GM12878 (cell line): ENCODE results near the gene C1RL. TPM values are rescaled to one million over a fixed set of nuclear protein-coding genes. Genes with fewer than 3 reads are reported as not detected.

Experiments used
- ATAC-seq: fragments of 200-7000 bp; cut with Tn5 transposase; 3 replicates; pipeline ENCODE4 v1.9.1; 2020; ENCODE audit warnings: mild to moderate bottlenecking, moderate library complexity
- BruUV-seq: library from RNA; stranded (reverse); fragments of 400-500 nt; replicated peaks from 2 replicates; lab custom pipeline; 2021; lab: Mats Ljungman, UMichigan
- CTCF ChIA-PET: fragments of 300-600 bp; sonication (Branson Sonifier 250); formaldehyde crosslinking; extraction: SDS; loops from one replicate; lab custom pipeline; 2021; ENCODE audit warnings: inconsistent platforms; lab: Yijun Ruan, JAX
- POLR2A ChIA-PET: fragments of 350-600 bp; formaldehyde crosslinking; extraction: SDS; loops from one replicate; lab custom pipeline; 2021; ENCODE audit warnings: inconsistent platforms; lab: Charles Lee
- RAD21 ChIA-PET: fragments of 300-600 bp; sonication (Branson Sonifier 250); formaldehyde crosslinking; loops from one replicate; lab custom pipeline; 2023; ENCODE audit warnings: antibody characterized with exemption; ENCODE audit not compliant: unreplicated experiment; lab: Charles Lee
- SMC1A ChIA-PET: fragments of 300-600 bp; sonication (Branson Sonifier 250); formaldehyde crosslinking; loops from one replicate; lab custom pipeline; 2023; ENCODE audit not compliant: unreplicated experiment, uncharacterized antibody; lab: Charles Lee
- DNase-seq: peaks from one replicate; pipeline ENCODE4 v3.0.0-alpha.2; 2011; ENCODE audit warnings: low read depth, low spot score
- FAIRE-seq: peaks from 3 replicates; lab custom pipeline; 2011; peaks lifted over from hg19 to GRCh38; lab: Jason Lieb, UNC
- H2AFZ ChIP-seq: 2 replicates; pipeline ENCODE4 v1.6.0; 2011; ENCODE audit warnings: low read depth, low read length, control low read depth; ENCODE audit not compliant: control insufficient read depth
- H3K27ac ChIP-seq: 2 replicates; pipeline ENCODE4 v1.5.1; 2011; ENCODE audit warnings: control low read depth; ENCODE audit not compliant: control insufficient read depth, insufficient read depth
- H3K27me3 ChIP-seq, 2 experiments: replicated peaks in 1 of 2; 2 replicates each; pipeline versions ENCODE4 v1.6.0 to v1.6.1; 2011; ENCODE audit warnings: low read length in 1 of 2; ENCODE audit not compliant: control insufficient read depth in 2 of 2, insufficient read depth in 2 of 2
- H3K36me3 ChIP-seq, 2 experiments: 2 replicates each; pipeline ENCODE4 v1.5.1; 2011; ENCODE audit warnings: low read length in 1 of 2; ENCODE audit not compliant: control insufficient read depth in 2 of 2, insufficient read depth in 2 of 2
- H3K4me1 ChIP-seq: 2 replicates; pipeline ENCODE4 v1.6.1; 2011; ENCODE audit warnings: mild to moderate bottlenecking, low read length, moderate library complexity, mixed read lengths; ENCODE audit not compliant: control insufficient read depth, insufficient read depth
- H3K4me2 ChIP-seq: 2 replicates; pipeline ENCODE4 v1.6.0; 2011; ENCODE audit warnings: control low read depth; ENCODE audit not compliant: control insufficient read depth, insufficient read depth
- H3K4me3 ChIP-seq: fragments of 200-600 bp; sonication (generic); 2 replicates; pipeline ENCODE4 v1.5.1; 2016
- H3K79me2 ChIP-seq: 2 replicates; pipeline ENCODE4 v1.6.0; 2011; ENCODE audit warnings: low read length; ENCODE audit not compliant: control insufficient read depth, insufficient read depth
- H3K9ac ChIP-seq: 2 replicates; pipeline ENCODE4 v1.8.0; 2011; ENCODE audit warnings: low read length, control low read depth, mixed read lengths; ENCODE audit not compliant: control insufficient read depth, insufficient read depth
- H3K9me3 ChIP-seq: replicated peaks from 3 replicates; pipeline ENCODE4 v1.5.1; 2011; ENCODE audit warnings: mild to moderate bottlenecking, low read length; ENCODE audit not compliant: control insufficient read depth, insufficient read depth
- H4K20me1 ChIP-seq: 2 replicates; pipeline ENCODE4 v1.6.0; 2011; ENCODE audit not compliant: control insufficient read depth, insufficient read depth
- POLR2A ChIP-seq: IDR thresholded peaks from 2 replicates; pipeline ENCODE4 v1.6.1; 2011; ENCODE audit warnings: low read depth, mild to moderate bottlenecking, low read length
- RB1 ChIP-seq: fragments of 450-650 bp; formaldehyde crosslinking; IDR thresholded peaks from 2 replicates; pipeline ENCODE4 v1.6.1; 2017; ENCODE audit warnings: mild to moderate bottlenecking, borderline replicate concordance
- REST ChIP-seq: IDR thresholded peaks from 2 replicates; pipeline ENCODE4 v1.6.1; 2012; ENCODE audit warnings: mild to moderate bottlenecking, low read depth, low read length
- WGBS: methylation state at CpG from one replicate; pipeline ENCODE4 v1.1.6; 2016; ENCODE audit warnings: low lambda C conversion rate; ENCODE audit not compliant: insufficient replicate concordance, insufficient coverage; ENCODE audit errors: missing lambda C conversion rate; 5-methylcytosine and 5-hydroxymethylcytosine counted together
- in situ Hi-C: fragments of 300-500 bp; cut with MboI; formaldehyde crosslinking; loops from 9 replicates; pipeline ENCODE4 v1.14.3; 2018; ENCODE audit warnings: mixed read lengths
- intact Hi-C: fragments of 100-400 bp; cut with micrococcal nuclease; formaldehyde crosslinking; loops from one replicate; pipeline ENCODE4 v1.14.2; 2022; ENCODE audit not compliant: unreplicated experiment
- polyA plus RNA-seq, 11 experiments: library from polyadenylated mRNA; depleted of rRNA in 4 of 11; unstranded in 6 of 11; stranded (reverse) in 5 of 11; fragments of >200 nt; fragmentation: Nextera tagmentation in 4 of 11; fragmentation: Illumina TruSeq in 1 of 11; extraction: Ambion mirVana in 4 of 11; extraction: Trizol in 1 of 11; gene quantifications; 1 replicate in 1 of 11; 2 replicates in 10 of 11; pipeline versions ENCODE4 v1.2.1 to v1.2.3, GENCODE V29; 2011 to 2016; ENCODE audit warnings: inconsistent platforms in 2 of 11, missing spikeins in 2 of 11, low read depth in 1 of 11
- total RNA-seq, 4 experiments: library from RNA; depleted of rRNA in 3 of 4; stranded (reverse); fragments of >200 nt in 3 of 4; fragmentation: Illumina TruSeq in 1 of 4; extraction: Trizol in 1 of 4; gene quantifications; 2 replicates each; pipeline versions ENCODE4 v1.2.1 to v1.2.3, GENCODE V29; 2013 to 2021
- TF ChIP-seq, protein P1 (sequence below): IDR thresholded peaks from 2 replicates; pipeline ENCODE4 v1.6.1; 2012; ENCODE audit warnings: low read depth, low read length, improper control_type of control experiment

The C1RL gene
- total and polyA plus RNA-seq, 10 of the 15 experiments (the other 5 are each of a cell fraction or from before 2014, with no cell fraction given), result 1.3 to 12.8 (median 8.1) TPM

DNA sequence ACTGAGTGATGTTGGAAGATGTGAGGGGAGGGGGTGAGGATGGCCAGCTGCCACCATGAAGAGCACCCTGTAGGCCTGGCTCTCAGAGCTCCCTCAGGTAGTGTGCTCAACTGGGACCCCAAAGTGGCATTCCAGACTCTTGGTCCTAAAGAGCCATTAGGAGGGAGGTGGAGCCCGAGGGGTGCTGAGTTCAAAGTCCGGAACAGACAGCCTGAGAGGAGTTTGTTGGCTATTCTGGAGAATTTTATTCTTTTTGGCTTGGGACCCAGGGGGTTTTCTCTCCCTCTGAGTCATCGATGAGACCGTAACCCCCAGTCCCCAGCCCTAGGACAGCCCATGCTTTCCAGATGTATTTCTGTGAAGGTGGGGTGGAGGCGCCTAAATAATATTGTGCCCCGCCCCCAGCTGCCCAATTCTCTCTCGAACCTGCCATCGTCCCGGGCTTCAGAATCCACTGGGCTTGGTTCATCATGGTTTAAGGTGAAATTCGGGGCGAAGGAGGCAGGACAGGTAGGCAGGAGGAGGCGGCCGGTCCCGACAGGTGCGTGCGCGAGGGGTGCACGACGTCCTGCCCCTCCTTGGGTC, 20.4 kb upstream of the C1RL start:
- ATAC-seq, result no peak
- BruUV-seq, result no TSS peak
- H3K4me2 ChIP-seq, result peak overlapping the region; percentile 98
- ChIA-PET RAD21 (no interaction called here), POLR2A (interaction anchor here (1.2 kb wide), 1 partner anchor 21 kb away, joined by 3 read pairs; no protein-coding TSS in a partner anchor), CTCF (interaction anchor here (0.8 kb wide), 1 partner anchor 111 kb away, joined by 3 read pairs; the partner anchor contains the start of gene LPCAT3), SMC1A (no interaction called here)
- H3K79me2 ChIP-seq, result no peaks in the 10 kb centered on the region
- WGBS, result 18% methylated on average over 19 of the region's 19 CpGs
- no peak overlapping the region for H3K9ac ChIP-seq
- H3K9me3 ChIP-seq, result no peaks in the 10 kb centered on the region
- H3K36me3 ChIP-seq, result no peaks in the 10 kb centered on the region; a peak in 3 of 4 replicates
- intact Hi-C loops, result no loop called here
- peak overlapping the region; percentile 85 for H3K4me3 ChIP-seq
- FAIRE-seq, result no peak
- in situ Hi-C loops, result no loop called here
- no peaks in the 10 kb centered on the region for H3K27me3 ChIP-seq
- DNase-seq, result no peak
- TF ChIP-seq RB1 (peak; percentile 34; the same call in 1 of the 2 replicates), REST (no peak), POLR2A (no peak)
- TF ChIP-seq, protein P1, sequence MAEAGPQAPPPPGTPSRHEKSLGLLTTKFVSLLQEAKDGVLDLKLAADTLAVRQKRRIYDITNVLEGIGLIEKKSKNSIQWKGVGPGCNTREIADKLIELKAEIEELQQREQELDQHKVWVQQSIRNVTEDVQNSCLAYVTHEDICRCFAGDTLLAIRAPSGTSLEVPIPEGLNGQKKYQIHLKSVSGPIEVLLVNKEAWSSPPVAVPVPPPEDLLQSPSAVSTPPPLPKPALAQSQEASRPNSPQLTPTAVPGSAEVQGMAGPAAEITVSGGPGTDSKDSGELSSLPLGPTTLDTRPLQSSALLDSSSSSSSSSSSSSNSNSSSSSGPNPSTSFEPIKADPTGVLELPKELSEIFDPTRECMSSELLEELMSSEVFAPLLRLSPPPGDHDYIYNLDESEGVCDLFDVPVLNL, result no peak
- peak overlapping the region; percentile 58 for H2AFZ ChIP-seq
- H4K20me1 ChIP-seq, result no peaks in the 10 kb centered on the region
- peaks cover 13% of the 10 kb centered on the region for H3K4me1 ChIP-seq
- no peak overlapping the region; the same call in 1 of the 2 replicates for H3K27ac ChIP-seq
